Measurements from ENCODE around the gene MBNL3. TPM values are rescaled to one million over a fixed set of nuclear protein-coding genes. Genes with fewer than 3 reads are reported as not detected.

The MBNL3 gene
- total RNA-seq, 1 donor from 2014 or later, result 10.4 TPM

GRCh38 chrX:132443196-132444135 is 45.4 kb downstream of the MBNL3 start:
- no peaks in the 10 kb centered on the region for H3K4me1 Mint-ChIP-seq (ENCODE audit: unreplicated experiment)
- H3K9me3 Mint-ChIP-seq (ENCODE audit: unreplicated experiment), result no peaks in the 10 kb centered on the region
- no peak overlapping the region for H3K4me3 Mint-ChIP-seq (ENCODE audit: unreplicated experiment)
- no peak for TF ChIP-seq CTCF (IDR thresholded peaks at IDR 0.05; ENCODE audit: unreplicated experiment)
- no peaks in the 10 kb centered on the region for H3K27me3 Mint-ChIP-seq (ENCODE audit: unreplicated experiment)
- no peak for DNase-seq (ENCODE audit: low spot score)
- H3K36me3 Mint-ChIP-seq (ENCODE audit: low read depth, unreplicated experiment), result no peaks in the 10 kb centered on the region
- H3K27ac Mint-ChIP-seq (ENCODE audit: unreplicated experiment), result no peak overlapping the region

- no peaks in the 10 kb centered on the region for H3K9me3 Mint-ChIP-seq (ENCODE audit: unreplicated experiment)
- no peak for TF ChIP-seq CTCF (IDR thresholded peaks at IDR 0.05; ENCODE audit: unreplicated experiment)
- no peaks in the 10 kb centered on the region for H3K27me3 Mint-ChIP-seq (ENCODE audit: unreplicated experiment)
- no peak for DNase-seq (ENCODE audit: low spot score)
- no peak overlapping the region for H3K27ac Mint-ChIP-seq (ENCODE audit: unreplicated experiment)
- no peak overlapping the region for H3K4me3 Mint-ChIP-seq (ENCODE audit: unreplicated experiment)
- H3K4me1 Mint-ChIP-seq (ENCODE audit: unreplicated experiment), result no peaks in the 10 kb centered on the region
- no peaks in the 10 kb centered on the region for H3K36me3 Mint-ChIP-seq (ENCODE audit: low read depth, unreplicated experiment)
These were observed 46.1 kb downstream of the MBNL3 start for GRCh38 chrX:132442691-132443090.

- Mint-ChIP-seq H3K4me3 (ENCODE audit: unreplicated experiment) (no peak overlapping the region), H3K27ac (ENCODE audit: unreplicated experiment) (no peak overlapping the region), H3K27me3 (ENCODE audit: unreplicated experiment) (no peaks in the 10 kb centered on the region), H3K9me3 (ENCODE audit: unreplicated experiment) (no peaks in the 10 kb centered on the region), H3K4me1 (ENCODE audit: unreplicated experiment) (no peaks in the 10 kb centered on the region), H3K36me3 (ENCODE audit: low read depth, unreplicated experiment) (no peaks in the 10 kb centered on the region)
- TF ChIP-seq CTCF (IDR thresholded peaks at IDR 0.05; ENCODE audit: unreplicated experiment), result no peak
- DNase-seq (ENCODE audit: low spot score), result no peak
These were observed 53.6 kb downstream of the MBNL3 start for GRCh38 chrX:132435222-132435621.

- no peak overlapping the region for H3K4me3 Mint-ChIP-seq (ENCODE audit: unreplicated experiment)
- no peaks in the 10 kb centered on the region for H3K27me3 Mint-ChIP-seq (ENCODE audit: unreplicated experiment)
- no peak overlapping the region for H3K27ac Mint-ChIP-seq (ENCODE audit: unreplicated experiment)
- TF ChIP-seq CTCF (IDR thresholded peaks at IDR 0.05; ENCODE audit: unreplicated experiment), result no peak
- H3K4me1 Mint-ChIP-seq (ENCODE audit: unreplicated experiment), result no peaks in the 10 kb centered on the region
- no peak for DNase-seq (ENCODE audit: low spot score)
- H3K9me3 Mint-ChIP-seq (ENCODE audit: unreplicated experiment), result no peaks in the 10 kb centered on the region
- H3K36me3 Mint-ChIP-seq (ENCODE audit: low read depth, unreplicated experiment), result no peaks in the 10 kb centered on the region
These were observed 55.3 kb downstream of the MBNL3 start for GRCh38 chrX:132433551-132433950.

- Mint-ChIP-seq H3K27ac (ENCODE audit: unreplicated experiment) (no peak overlapping the region), H3K9me3 (ENCODE audit: unreplicated experiment) (no peaks in the 10 kb centered on the region), H3K36me3 (ENCODE audit: low read depth, unreplicated experiment) (no peaks in the 10 kb centered on the region), H3K4me1 (ENCODE audit: unreplicated experiment) (no peaks in the 10 kb centered on the region), H3K27me3 (ENCODE audit: unreplicated experiment) (no peaks in the 10 kb centered on the region), H3K4me3 (ENCODE audit: unreplicated experiment) (no peak overlapping the region)
- no peak for TF ChIP-seq CTCF (IDR thresholded peaks at IDR 0.05; ENCODE audit: unreplicated experiment)
- no peak for DNase-seq (ENCODE audit: low spot score)
These were observed 55.8 kb downstream of the MBNL3 start for GRCh38 chrX:132433001-132433400.
